GM06990 (cell line): ENCODE data around the gene ULBP1.

Experiments
- DNase-seq: peaks from one replicate; pipeline ENCODE4 v3.0.0-alpha.2; 2011; ENCODE audit not compliant: insufficient read length; ENCODE audit errors: extremely low read depth
- H3K27me3 ChIP-seq: replicated peaks from 2 replicates; pipeline ENCODE4 v1.6.0; 2011; ENCODE audit warnings: low read length; ENCODE audit not compliant: control insufficient read depth, insufficient read depth
- H3K36me3 ChIP-seq: 2 replicates; pipeline ENCODE4 v1.5.1; 2011; ENCODE audit warnings: low read length; ENCODE audit not compliant: control insufficient read depth, insufficient read depth
- H3K4me3 ChIP-seq: replicated peaks from 2 replicates; pipeline ENCODE4 v1.5.1; 2011; ENCODE audit warnings: low read depth, mild to moderate bottlenecking, control low read depth, low read length
- CTCF ChIP-seq: IDR thresholded peaks from 2 replicates; pipeline ENCODE4 v1.5.1; 2011; ENCODE audit warnings: low read length, control low read depth, mild to moderate bottlenecking, inconsistent platforms; ENCODE audit not compliant: insufficient read depth, poor library complexity, severe bottlenecking

Gene ULBP1

GRCh38 chr6:149933036-149933435, 30.7 kb upstream of the ULBP1 start:
- Histone ChIP-seq H3K36me3 (no peaks in the 10 kb centered on the region), H3K27me3 (peaks cover 1% of the 10 kb centered on the region; the same call in 1 of the 2 replicates), H3K4me3 (no peak overlapping the region)
- no peak for TF ChIP-seq CTCF
- no peak for DNase-seq

GRCh38 chr6:149933461-149933860, 30.3 kb upstream of the ULBP1 start:
- TF ChIP-seq CTCF, result no peak
- no peaks in the 10 kb centered on the region for H3K36me3 ChIP-seq
- H3K4me3 ChIP-seq, result no peak overlapping the region
- peaks cover 1% of the 10 kb centered on the region; the same call in 1 of the 2 replicates for H3K27me3 ChIP-seq
- no peak for DNase-seq

- peaks cover 1% of the 10 kb centered on the region; the same call in 1 of the 2 replicates for H3K27me3 ChIP-seq
- TF ChIP-seq CTCF, result peak; percentile 66
- DNase-seq, result no peak
- H3K36me3 ChIP-seq, result no peaks in the 10 kb centered on the region
- H3K4me3 ChIP-seq, result no peak overlapping the region
Measured at GRCh38 chr6:149934249-149935156, 29.2 kb upstream of the ULBP1 start.

- no peak for TF ChIP-seq CTCF
- peaks cover 1% of the 10 kb centered on the region; the same call in 1 of the 2 replicates for H3K27me3 ChIP-seq
- H3K4me3 ChIP-seq, result no peak overlapping the region
- no peaks in the 10 kb centered on the region for H3K36me3 ChIP-seq
- DNase-seq, result no peak
Measured at GRCh38 chr6:149935246-149935645, 28.5 kb upstream of the ULBP1 start.

- peaks cover 3% of the 10 kb centered on the region for H3K27me3 ChIP-seq
- H3K4me3 ChIP-seq, result no peak overlapping the region
- no peak for DNase-seq
- H3K36me3 ChIP-seq, result no peaks in the 10 kb centered on the region
- no peak for TF ChIP-seq CTCF
Measured at GRCh38 chr6:149935668-149936067, 28.1 kb upstream of the ULBP1 start.
